ENCODE results near the gene ZCCHC24. TPM values are rescaled to one million over a fixed set of nuclear protein-coding genes. Genes with fewer than 3 reads are reported as not detected.

Gene ZCCHC24
- total RNA-seq, 4 donors from 2014 or later, result 100 to 156 (median 120) TPM

GRCh38 chr10:79378383-79378646, 67.1 kb downstream of the ZCCHC24 start:
- 92% methylated on average over 7 of the region's 7 CpGs for WGBS
- peaks cover 51 to 64% (median 62%) of the 10 kb centered on the region in 4 donors for H3K4me1 ChIP-seq
- no peaks in the 10 kb centered on the region for H3K27me3 ChIP-seq
- no peaks in the 10 kb centered on the region for H3K9me3 ChIP-seq
- DNase-seq (ENCODE audit: extremely low spot score), result no peak
- no peak overlapping the region for H3K27ac ChIP-seq (replicated peaks in 1 of 4)
- H3K36me3 ChIP-seq, result no peaks in the 10 kb centered on the region
- no peak overlapping the region for H3K4me3 ChIP-seq
- TF ChIP-seq POLR2A (IDR thresholded peaks at IDR 0.05; ENCODE audit: low read depth) (no peak), EP300 (IDR thresholded peaks at IDR 0.05) (no peak), POLR2AphosphoS5 (IDR thresholded peaks at IDR 0.05) (no peak)
- TF ChIP-seq, protein P1, sequence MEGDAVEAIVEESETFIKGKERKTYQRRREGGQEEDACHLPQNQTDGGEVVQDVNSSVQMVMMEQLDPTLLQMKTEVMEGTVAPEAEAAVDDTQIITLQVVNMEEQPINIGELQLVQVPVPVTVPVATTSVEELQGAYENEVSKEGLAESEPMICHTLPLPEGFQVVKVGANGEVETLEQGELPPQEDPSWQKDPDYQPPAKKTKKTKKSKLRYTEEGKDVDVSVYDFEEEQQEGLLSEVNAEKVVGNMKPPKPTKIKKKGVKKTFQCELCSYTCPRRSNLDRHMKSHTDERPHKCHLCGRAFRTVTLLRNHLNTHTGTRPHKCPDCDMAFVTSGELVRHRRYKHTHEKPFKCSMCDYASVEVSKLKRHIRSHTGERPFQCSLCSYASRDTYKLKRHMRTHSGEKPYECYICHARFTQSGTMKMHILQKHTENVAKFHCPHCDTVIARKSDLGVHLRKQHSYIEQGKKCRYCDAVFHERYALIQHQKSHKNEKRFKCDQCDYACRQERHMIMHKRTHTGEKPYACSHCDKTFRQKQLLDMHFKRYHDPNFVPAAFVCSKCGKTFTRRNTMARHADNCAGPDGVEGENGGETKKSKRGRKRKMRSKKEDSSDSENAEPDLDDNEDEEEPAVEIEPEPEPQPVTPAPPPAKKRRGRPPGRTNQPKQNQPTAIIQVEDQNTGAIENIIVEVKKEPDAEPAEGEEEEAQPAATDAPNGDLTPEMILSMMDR (IDR thresholded peaks at IDR 0.05), result no peak
- intact Hi-C loops (cut with DNase I), result no loop called here

DNA sequence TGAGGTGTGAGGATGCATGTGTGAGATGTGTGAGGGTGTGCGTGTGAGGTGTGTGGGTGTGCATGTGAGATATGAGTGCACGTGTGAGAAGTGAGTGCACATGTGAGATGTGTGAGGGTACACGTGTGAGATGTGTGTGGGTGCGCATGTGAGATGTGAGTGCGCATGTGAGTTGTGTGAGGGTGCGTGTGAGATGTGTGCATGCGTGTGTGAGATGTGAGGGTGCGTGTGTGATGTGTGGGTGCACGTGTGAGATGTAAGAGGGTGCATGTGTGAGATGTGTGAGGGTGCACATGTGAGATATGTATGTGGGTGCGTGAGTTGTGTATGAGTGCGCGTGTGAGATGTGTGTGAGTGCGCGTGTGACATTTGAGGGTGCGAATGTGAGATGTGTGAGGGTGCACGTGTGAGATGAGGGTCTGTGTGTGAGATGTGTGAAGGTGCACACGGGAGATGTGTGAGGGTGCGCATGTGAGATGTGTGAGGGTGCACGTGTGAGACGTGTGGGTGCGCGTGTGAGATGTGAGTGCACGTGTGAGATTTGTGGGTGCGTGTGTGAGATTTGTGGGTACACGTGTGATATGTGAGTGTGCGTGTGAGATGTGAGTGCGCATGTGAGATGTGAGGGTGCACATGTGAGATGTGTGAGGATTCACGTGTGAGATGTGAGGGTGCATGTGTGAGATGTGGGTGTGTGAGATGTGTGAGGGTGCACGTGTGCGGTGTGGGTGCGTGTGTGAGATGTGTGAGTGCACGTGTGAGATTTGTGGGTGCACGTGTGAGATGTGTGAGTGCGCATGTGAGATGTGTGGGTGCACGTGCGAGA, 67.7 kb downstream of the ZCCHC24 start:
- no peak overlapping the region for H3K4me3 ChIP-seq
- H3K9me3 ChIP-seq, result no peaks in the 10 kb centered on the region
- DNase-seq (ENCODE audit: extremely low spot score), result peak; percentile 81
- no peaks in the 10 kb centered on the region for H3K36me3 ChIP-seq
- intact Hi-C loops (cut with DNase I), result no loop called here
- no peak overlapping the region for H3K27ac ChIP-seq (replicated peaks in 1 of 4)
- TF ChIP-seq EP300 (IDR thresholded peaks at IDR 0.05), result no peak
- TF ChIP-seq POLR2A (IDR thresholded peaks at IDR 0.05; ENCODE audit: low read depth), result no peak
- TF ChIP-seq POLR2AphosphoS5 (IDR thresholded peaks at IDR 0.05), result no peak
- TF ChIP-seq, protein P1 (IDR thresholded peaks at IDR 0.05), result no peak
- H3K27me3 ChIP-seq, result no peaks in the 10 kb centered on the region
- 93% methylated on average over 36 of the region's 36 CpGs for WGBS
- H3K4me1 ChIP-seq, result peaks cover 50 to 59% (median 56%) of the 10 kb centered on the region in 4 donors

DNA sequence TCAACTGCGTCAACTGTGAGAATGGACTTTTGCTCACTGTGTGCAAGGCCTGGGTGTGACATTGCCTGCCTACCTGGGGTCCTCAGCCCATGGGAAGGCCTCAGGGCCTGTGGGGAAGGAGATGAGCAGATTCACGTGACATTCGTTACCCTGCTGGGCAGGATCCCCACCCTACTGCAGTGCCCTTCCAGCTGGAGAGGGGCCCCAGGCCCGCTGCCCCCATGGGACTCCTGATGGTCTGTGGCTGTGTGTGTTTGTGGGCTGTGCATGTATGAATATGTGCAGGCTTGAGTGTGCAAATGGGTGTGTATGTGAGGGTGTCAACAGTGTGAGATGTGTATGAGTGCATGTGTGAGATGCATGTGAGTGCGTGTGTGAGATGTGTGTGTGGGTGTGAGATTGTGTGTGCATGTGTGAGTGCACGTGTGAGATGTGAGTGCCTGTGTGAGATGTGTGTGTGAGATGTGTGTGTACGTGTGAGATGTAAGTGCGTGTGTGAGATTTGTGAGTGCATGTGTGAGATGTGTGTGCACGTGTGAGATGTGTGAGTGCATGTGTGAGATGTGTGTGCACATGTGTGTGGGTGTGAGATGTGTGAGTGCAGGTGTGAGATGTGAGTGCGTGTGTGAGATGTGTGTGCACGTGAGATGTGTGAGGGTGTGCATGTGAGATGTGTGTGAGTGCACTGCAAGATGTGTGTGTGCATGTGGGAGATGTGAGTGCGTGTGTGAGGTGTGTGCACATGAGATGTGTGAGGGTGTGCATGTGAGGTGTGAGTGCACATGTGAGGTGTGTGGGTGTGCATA, 68.5 kb downstream of the ZCCHC24 start:
- no peak for DNase-seq (ENCODE audit: extremely low spot score)
- TF ChIP-seq EP300 (IDR thresholded peaks at IDR 0.05) (no peak), POLR2AphosphoS5 (IDR thresholded peaks at IDR 0.05) (no peak), POLR2A (IDR thresholded peaks at IDR 0.05; ENCODE audit: low read depth) (no peak)
- TF ChIP-seq, protein P1 (IDR thresholded peaks at IDR 0.05), result no peak
- Histone ChIP-seq H3K27ac (replicated peaks in 1 of 4) (no peak overlapping the region), H3K27me3 (no peaks in the 10 kb centered on the region), H3K9me3 (no peaks in the 10 kb centered on the region), H3K4me1 (peaks cover 42 to 51% (median 48%) of the 10 kb centered on the region in 4 donors), H3K36me3 (no peaks in the 10 kb centered on the region), H3K4me3 (no peak overlapping the region)
- intact Hi-C loops (cut with DNase I), result no loop called here
- 93% methylated on average over 12 of the region's 12 CpGs for WGBS

DNA sequence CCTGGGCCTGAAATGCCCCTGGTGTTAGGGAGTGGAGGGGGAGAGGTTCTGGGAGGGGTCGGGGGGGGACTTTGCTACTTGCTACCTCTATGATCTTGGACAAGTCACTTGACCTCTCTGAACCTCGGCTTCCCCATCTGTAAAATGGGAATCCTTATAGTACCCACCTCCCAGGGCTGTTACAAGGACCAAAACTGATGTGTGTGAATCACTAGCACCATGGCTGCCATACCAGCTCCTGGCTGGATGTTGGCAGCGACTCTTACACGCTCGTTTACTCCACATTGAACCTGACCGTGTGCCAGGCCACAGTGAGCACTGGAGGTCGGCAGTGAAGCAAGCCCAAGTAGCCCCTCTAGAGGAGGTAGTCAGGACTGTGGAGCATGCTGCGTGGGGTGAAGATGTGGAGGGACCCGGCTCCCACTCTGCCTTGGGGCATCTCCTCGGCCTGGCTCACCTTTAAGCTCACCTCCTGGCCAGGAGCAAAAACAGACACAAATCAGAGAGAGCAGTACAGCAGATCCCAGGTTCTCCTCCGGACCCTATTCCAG, 69.3 kb downstream of the ZCCHC24 start:
- intact Hi-C loops (cut with DNase I), result no loop called here
- H3K9me3 ChIP-seq, result no peaks in the 10 kb centered on the region
- no peak overlapping the region for H3K4me3 ChIP-seq
- peak overlapping the region in 1 of 4 donors; percentile 24 for H3K27ac ChIP-seq (replicated peaks in 1 of 4)
- no peak for TF ChIP-seq EP300 (IDR thresholded peaks at IDR 0.05)
- H3K36me3 ChIP-seq, result no peaks in the 10 kb centered on the region
- DNase-seq (ENCODE audit: extremely low spot score), result peak; percentile 74
- 90% methylated on average over 11 of the region's 11 CpGs for WGBS
- H3K27me3 ChIP-seq, result no peaks in the 10 kb centered on the region
- H3K4me1 ChIP-seq, result peaks cover 34 to 43% (median 40%) of the 10 kb centered on the region in 4 donors

All from esophagus muscularis mucosa (tissue), 4 donors.